ENCODE results near the gene ABTB2.

DNA sequence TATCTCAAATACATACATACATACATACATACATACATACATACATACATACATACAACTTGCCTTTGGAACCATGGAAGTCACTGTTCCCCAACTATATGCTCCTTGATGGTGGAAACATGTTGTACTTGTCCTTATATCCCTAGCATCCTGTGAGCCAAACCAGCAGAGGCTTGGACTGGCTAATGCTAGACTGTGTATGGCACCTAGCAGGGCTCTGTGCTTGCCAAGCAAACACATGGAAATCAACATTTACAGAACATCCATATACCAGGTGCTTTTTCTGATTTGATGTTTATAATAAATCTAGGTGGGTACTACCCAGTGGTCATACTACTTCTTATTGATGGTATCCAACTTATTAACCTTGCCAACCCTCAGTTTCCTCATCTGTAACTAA is 86.1 kb downstream of the ABTB2 start:
- TF ChIP-seq, protein P1, sequence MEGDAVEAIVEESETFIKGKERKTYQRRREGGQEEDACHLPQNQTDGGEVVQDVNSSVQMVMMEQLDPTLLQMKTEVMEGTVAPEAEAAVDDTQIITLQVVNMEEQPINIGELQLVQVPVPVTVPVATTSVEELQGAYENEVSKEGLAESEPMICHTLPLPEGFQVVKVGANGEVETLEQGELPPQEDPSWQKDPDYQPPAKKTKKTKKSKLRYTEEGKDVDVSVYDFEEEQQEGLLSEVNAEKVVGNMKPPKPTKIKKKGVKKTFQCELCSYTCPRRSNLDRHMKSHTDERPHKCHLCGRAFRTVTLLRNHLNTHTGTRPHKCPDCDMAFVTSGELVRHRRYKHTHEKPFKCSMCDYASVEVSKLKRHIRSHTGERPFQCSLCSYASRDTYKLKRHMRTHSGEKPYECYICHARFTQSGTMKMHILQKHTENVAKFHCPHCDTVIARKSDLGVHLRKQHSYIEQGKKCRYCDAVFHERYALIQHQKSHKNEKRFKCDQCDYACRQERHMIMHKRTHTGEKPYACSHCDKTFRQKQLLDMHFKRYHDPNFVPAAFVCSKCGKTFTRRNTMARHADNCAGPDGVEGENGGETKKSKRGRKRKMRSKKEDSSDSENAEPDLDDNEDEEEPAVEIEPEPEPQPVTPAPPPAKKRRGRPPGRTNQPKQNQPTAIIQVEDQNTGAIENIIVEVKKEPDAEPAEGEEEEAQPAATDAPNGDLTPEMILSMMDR (optimal IDR thresholded peaks at IDR 0.05 in 1 of 3, IDR thresholded peaks at IDR 0.05 in 1 of 3, conservative IDR thresholded peaks at IDR 0.05 in 1 of 3; ENCODE audit: extremely low read depth in 1 of 3, insufficient read depth in 2 of 3, low read length in 3 of 3): no peak
- TF ChIP-seq EZH2 (IDR thresholded peaks at IDR 0.05; ENCODE audit: low read length): no peak

Measured in keratinocyte (primary cell).